Measurements from ENCODE around the gene LIN28A. TPM values are rescaled to one million over a fixed set of nuclear protein-coding genes. Genes with fewer than 3 reads are reported as not detected.
A peak's percentile ranks its signal among the peaks of the same experiment; 100 is the strongest.

The LIN28A gene
- polyA plus RNA-seq, 1 donor from 2014 or later: 1.0 TPM

DNA sequence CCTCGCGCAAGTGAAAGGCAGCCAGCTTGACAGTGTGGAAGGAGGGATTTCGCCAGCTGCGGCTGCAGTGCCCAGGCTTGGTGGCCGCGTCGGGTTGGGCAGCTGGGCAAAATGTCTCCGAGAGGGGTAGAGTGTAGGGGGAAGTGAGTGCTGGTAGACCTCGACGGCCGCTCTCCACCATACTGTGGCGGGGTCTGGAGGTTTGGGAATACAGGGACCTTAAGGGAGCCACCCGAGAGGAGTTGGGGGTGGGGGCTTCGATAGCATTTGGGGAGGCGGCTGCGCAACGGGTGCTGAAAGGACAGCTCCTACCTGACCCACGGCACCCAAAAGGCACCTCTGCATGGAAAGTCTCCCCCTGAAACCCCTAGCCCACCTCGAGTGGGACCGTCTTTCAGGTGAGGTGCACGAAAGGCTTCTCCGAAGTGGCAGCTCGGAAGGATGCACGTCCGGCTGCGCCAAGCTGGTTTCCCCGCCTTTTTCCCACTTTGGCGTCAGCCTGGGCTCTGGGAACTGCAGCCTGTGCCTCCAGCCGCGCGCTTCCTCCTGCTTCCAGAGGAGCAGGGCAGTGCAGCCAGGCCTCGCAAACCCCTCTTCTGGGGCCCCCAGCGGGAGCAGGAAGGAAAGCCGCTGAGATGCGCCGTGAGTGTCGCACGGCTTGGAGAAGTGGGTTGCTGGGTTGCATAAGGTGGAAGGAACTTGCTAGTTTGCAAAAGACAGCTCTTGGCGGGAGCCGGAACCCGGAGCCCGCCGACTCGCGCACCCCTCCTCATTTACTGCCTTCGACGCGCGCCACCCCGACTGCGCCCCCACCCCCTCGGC, 61.1 kb downstream of the LIN28A start:
- Histone ChIP-seq H3K9me3 (ENCODE audit: low read length) (no peaks in the 10 kb centered on the region), H3K36me3 (ENCODE audit: insufficient read depth, low read length) (no peaks in the 10 kb centered on the region), H3F3A (ENCODE audit: insufficient read depth, low read length, poor library complexity, severe bottlenecking) (no peaks in the 10 kb centered on the region), H2AFZ (ENCODE audit: low read depth, low read length) (peak overlapping the region; percentile 32), H3K4me2 (ENCODE audit: low read length) (peak overlapping the region; percentile 86), H3K27me3 (ENCODE audit: insufficient read depth, low read depth, low read length) (no peaks in the 10 kb centered on the region), H3K27ac (ENCODE audit: low read length) (peak overlapping the region; percentile 96), H4K20me1 (ENCODE audit: insufficient read depth) (peaks cover 29% of the 10 kb centered on the region), H3K9me2 (ENCODE audit: insufficient read depth, low read length) (no peaks in the 10 kb centered on the region), H3K4me3 (ENCODE audit: low read length) (peak overlapping the region; percentile 91), H3K9ac (ENCODE audit: low read length) (peak overlapping the region; percentile 98), H3K79me2 (replicated peaks; ENCODE audit: insufficient read depth, low read length) (peaks cover 21% of the 10 kb centered on the region)
- TF ChIP-seq MXI1 (conservative IDR thresholded peaks at IDR 0.05; ENCODE audit: poor library complexity, severe bottlenecking) (peak; percentile 57), TAF1 (IDR thresholded peaks at IDR 0.05; ENCODE audit: low read depth) (peak; percentile 18), EP300 (conservative IDR thresholded peaks at IDR 0.05; ENCODE audit: poor library complexity, severe bottlenecking) (no peak), RAD21 (conservative IDR thresholded peaks at IDR 0.05) (no peak), EZH2 (IDR thresholded peaks at IDR 0.05; ENCODE audit: borderline replicate concordance, insufficient read depth, low read length, poor library complexity, severe bottlenecking) (no peak), POLR2AphosphoS5 (IDR thresholded peaks at IDR 0.05) (no peak), SMC3 (conservative IDR thresholded peaks at IDR 0.05; ENCODE audit: poor library complexity) (peak; percentile 36)
- TF ChIP-seq, protein P1, sequence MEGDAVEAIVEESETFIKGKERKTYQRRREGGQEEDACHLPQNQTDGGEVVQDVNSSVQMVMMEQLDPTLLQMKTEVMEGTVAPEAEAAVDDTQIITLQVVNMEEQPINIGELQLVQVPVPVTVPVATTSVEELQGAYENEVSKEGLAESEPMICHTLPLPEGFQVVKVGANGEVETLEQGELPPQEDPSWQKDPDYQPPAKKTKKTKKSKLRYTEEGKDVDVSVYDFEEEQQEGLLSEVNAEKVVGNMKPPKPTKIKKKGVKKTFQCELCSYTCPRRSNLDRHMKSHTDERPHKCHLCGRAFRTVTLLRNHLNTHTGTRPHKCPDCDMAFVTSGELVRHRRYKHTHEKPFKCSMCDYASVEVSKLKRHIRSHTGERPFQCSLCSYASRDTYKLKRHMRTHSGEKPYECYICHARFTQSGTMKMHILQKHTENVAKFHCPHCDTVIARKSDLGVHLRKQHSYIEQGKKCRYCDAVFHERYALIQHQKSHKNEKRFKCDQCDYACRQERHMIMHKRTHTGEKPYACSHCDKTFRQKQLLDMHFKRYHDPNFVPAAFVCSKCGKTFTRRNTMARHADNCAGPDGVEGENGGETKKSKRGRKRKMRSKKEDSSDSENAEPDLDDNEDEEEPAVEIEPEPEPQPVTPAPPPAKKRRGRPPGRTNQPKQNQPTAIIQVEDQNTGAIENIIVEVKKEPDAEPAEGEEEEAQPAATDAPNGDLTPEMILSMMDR (IDR thresholded peaks at IDR 0.05; ENCODE audit: poor library complexity, severe bottlenecking): peak; percentile 10
- TF ChIP-seq, protein P2, sequence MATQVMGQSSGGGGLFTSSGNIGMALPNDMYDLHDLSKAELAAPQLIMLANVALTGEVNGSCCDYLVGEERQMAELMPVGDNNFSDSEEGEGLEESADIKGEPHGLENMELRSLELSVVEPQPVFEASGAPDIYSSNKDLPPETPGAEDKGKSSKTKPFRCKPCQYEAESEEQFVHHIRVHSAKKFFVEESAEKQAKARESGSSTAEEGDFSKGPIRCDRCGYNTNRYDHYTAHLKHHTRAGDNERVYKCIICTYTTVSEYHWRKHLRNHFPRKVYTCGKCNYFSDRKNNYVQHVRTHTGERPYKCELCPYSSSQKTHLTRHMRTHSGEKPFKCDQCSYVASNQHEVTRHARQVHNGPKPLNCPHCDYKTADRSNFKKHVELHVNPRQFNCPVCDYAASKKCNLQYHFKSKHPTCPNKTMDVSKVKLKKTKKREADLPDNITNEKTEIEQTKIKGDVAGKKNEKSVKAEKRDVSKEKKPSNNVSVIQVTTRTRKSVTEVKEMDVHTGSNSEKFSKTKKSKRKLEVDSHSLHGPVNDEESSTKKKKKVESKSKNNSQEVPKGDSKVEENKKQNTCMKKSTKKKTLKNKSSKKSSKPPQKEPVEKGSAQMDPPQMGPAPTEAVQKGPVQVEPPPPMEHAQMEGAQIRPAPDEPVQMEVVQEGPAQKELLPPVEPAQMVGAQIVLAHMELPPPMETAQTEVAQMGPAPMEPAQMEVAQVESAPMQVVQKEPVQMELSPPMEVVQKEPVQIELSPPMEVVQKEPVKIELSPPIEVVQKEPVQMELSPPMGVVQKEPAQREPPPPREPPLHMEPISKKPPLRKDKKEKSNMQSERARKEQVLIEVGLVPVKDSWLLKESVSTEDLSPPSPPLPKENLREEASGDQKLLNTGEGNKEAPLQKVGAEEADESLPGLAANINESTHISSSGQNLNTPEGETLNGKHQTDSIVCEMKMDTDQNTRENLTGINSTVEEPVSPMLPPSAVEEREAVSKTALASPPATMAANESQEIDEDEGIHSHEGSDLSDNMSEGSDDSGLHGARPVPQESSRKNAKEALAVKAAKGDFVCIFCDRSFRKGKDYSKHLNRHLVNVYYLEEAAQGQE (IDR thresholded peaks at IDR 0.05; ENCODE audit: borderline replicate concordance): no peak

DNA sequence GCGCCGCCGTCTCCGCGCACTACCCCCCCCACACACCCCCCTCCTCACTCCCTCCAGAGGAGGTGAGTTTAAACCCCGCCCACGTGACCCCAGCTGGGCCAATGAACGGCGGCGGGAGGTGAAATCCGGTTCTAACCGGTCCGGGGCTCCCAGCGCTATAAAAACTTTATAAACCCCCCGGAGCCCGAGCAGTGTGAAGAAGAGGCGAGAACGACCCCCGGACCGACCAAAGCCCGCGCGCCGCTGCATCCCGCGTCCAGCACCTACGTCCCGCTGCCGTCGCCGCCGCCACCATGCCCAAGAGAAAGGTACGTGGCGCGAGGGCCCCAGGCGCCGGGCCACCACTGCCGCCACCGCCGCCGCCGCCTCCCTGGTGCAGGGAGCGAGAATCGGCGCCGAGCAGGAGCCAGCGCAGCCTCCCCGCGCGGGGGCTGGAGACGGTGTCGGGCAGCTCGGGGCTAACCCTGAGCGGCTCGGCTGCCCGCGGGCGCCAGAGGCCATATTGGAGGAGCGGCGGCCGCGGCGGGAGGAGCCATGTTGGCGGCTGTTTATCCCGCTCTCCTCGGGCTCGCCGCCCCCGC, 61.8 kb downstream of the LIN28A start, which contains the start of gene HMGN2:
Gene HMGN2, plus strand, starts transcription at position 121 of the 581 bp plus-strand sequence. Its CDS starts 173 bp downstream, at position 294.
- Histone ChIP-seq H3K79me2 (replicated peaks; ENCODE audit: insufficient read depth, low read length) (peaks cover 21% of the 10 kb centered on the region), H3K9me3 (ENCODE audit: low read length) (no peaks in the 10 kb centered on the region), H3K36me3 (ENCODE audit: insufficient read depth, low read length) (peaks cover under 1% of the 10 kb centered on the region), H2AFZ (ENCODE audit: low read depth, low read length) (peak within 1 kb of the TSS; percentile 56), H3F3A (ENCODE audit: insufficient read depth, low read length, poor library complexity, severe bottlenecking) (no peaks in the 10 kb centered on the region), H3K9ac (ENCODE audit: low read length) (peak within 1 kb of the TSS; percentile 98), H3K27ac (ENCODE audit: low read length) (peak within 1 kb of the TSS; percentile 96), H3K27me3 (ENCODE audit: insufficient read depth, low read depth, low read length) (no peaks in the 10 kb centered on the region), H4K20me1 (ENCODE audit: insufficient read depth) (peaks cover 36% of the 10 kb centered on the region), H3K4me3 (ENCODE audit: low read length) (peak within 1 kb of the TSS; percentile 91), H3K4me2 (ENCODE audit: low read length) (peak within 1 kb of the TSS; percentile 98), H3K9me2 (ENCODE audit: insufficient read depth, low read length) (no peaks in the 10 kb centered on the region)
- TF ChIP-seq, protein P1 (IDR thresholded peaks at IDR 0.05; ENCODE audit: poor library complexity, severe bottlenecking): no peak
- TF ChIP-seq, protein P2 (IDR thresholded peaks at IDR 0.05; ENCODE audit: borderline replicate concordance): peak; percentile 55
- TF ChIP-seq POLR2AphosphoS5 (IDR thresholded peaks at IDR 0.05) (peak; percentile 90), MXI1 (conservative IDR thresholded peaks at IDR 0.05; ENCODE audit: poor library complexity, severe bottlenecking) (no peak), SMC3 (conservative IDR thresholded peaks at IDR 0.05; ENCODE audit: poor library complexity) (no peak), TAF1 (IDR thresholded peaks at IDR 0.05; ENCODE audit: low read depth) (peak; percentile 19), EZH2 (IDR thresholded peaks at IDR 0.05; ENCODE audit: borderline replicate concordance, insufficient read depth, low read length, poor library complexity, severe bottlenecking) (no peak), RAD21 (conservative IDR thresholded peaks at IDR 0.05) (no peak), EP300 (conservative IDR thresholded peaks at IDR 0.05; ENCODE audit: poor library complexity, severe bottlenecking) (peak; percentile 38)
